Neural crest cell (in vitro differentiated cells): ENCODE measurements around the gene LPP. TPM values are rescaled to one million over a fixed set of nuclear protein-coding genes. Genes with fewer than 3 reads are reported as not detected.

Experiments
- DNase-seq: peaks from one replicate; pipeline ENCODE4 v3.0.0; 2021; ENCODE audit warnings: low read depth, mixed read lengths, low spot score
- H3K27ac Mint-ChIP-seq: one replicate; pipeline ENCODE4 v1.8.0; 2021; ENCODE audit warnings: mild to moderate bottlenecking, mixed read lengths; ENCODE audit not compliant: unreplicated experiment
- H3K27me3 Mint-ChIP-seq: 2 replicates; pipeline ENCODE4 v1.8.0; 2021; ENCODE audit warnings: low read depth, mild to moderate bottlenecking, mixed read lengths
- H3K36me3 Mint-ChIP-seq: 2 replicates; pipeline ENCODE4 v1.8.0; 2021; ENCODE audit warnings: low read depth, mild to moderate bottlenecking, mixed read lengths
- H3K4me1 Mint-ChIP-seq: 2 replicates; pipeline ENCODE4 v1.8.0; 2021; ENCODE audit warnings: mixed read lengths
- H3K4me3 Mint-ChIP-seq: one replicate; pipeline ENCODE4 v1.8.0; 2021; ENCODE audit warnings: mild to moderate bottlenecking, mixed read lengths
- H3K9me3 Mint-ChIP-seq: 2 replicates; pipeline ENCODE4 v1.8.0; 2021; ENCODE audit warnings: mixed read lengths
- CTCF ChIP-seq: fragments of 200-600 bp; sonication (generic); conservative IDR thresholded peaks from 2 replicates; pipeline ENCODE4 v1.5.0; 2021; ENCODE audit warnings: antibody characterized with exemption, mild to moderate bottlenecking
- total RNA-seq: library from RNA; stranded (reverse); gene quantifications from 2 replicates; pipeline ENCODE4 v1.2.1, GENCODE V29; 2021

The LPP gene
- total RNA-seq, 1 donor from 2014 or later = 38.7 TPM

GRCh38 chr3:188659449-188660090 lies 505.6 kb downstream of the LPP start:
- no peak for TF ChIP-seq CTCF
- no peaks in the 10 kb centered on the region for H3K36me3 Mint-ChIP-seq
- no peaks in the 10 kb centered on the region for H3K4me1 Mint-ChIP-seq
- no peak for DNase-seq
- no peaks in the 10 kb centered on the region for H3K9me3 Mint-ChIP-seq
- no peak overlapping the region for H3K4me3 Mint-ChIP-seq
- no peak overlapping the region for H3K27ac Mint-ChIP-seq
- H3K27me3 Mint-ChIP-seq = no peaks in the 10 kb centered on the region

GRCh38 chr3:188660415-188660814 lies 506.5 kb downstream of the LPP start:
- TF ChIP-seq CTCF = no peak
- H3K36me3 Mint-ChIP-seq = no peaks in the 10 kb centered on the region
- no peaks in the 10 kb centered on the region for H3K9me3 Mint-ChIP-seq
- H3K4me1 Mint-ChIP-seq = no peaks in the 10 kb centered on the region
- H3K4me3 Mint-ChIP-seq = no peak overlapping the region
- DNase-seq = no peak
- no peaks in the 10 kb centered on the region for H3K27me3 Mint-ChIP-seq
- no peak overlapping the region for H3K27ac Mint-ChIP-seq

DNA sequence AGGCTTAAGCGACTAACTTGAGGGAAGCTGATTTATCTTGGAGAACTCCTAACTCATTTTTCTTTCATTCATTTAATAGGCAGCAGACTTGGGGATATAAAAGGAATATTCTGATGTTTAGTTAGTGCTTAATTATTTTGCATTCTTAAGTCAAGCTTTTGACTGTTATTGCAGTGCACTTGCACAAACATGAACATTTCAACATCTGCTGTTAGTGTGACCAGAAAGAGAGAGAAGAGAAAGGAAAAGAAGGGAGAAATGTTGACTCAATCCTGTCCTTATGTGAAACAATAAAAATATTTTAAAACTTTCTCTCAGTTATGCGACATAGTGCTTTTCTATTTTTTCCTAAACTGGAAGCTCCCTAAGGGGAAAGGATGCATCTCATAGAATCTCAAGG lies 507.8 kb downstream of the LPP start:
- H3K4me3 Mint-ChIP-seq = no peak overlapping the region

GRCh38 chr3:188662214-188662613 lies 508.3 kb downstream of the LPP start:
- TF ChIP-seq CTCF = no peak
- H3K4me3 Mint-ChIP-seq = no peak overlapping the region
- DNase-seq = no peak
- no peak overlapping the region for H3K27ac Mint-ChIP-seq
- H3K27me3 Mint-ChIP-seq = no peaks in the 10 kb centered on the region
- no peaks in the 10 kb centered on the region for H3K36me3 Mint-ChIP-seq
- no peaks in the 10 kb centered on the region for H3K9me3 Mint-ChIP-seq
- no peaks in the 10 kb centered on the region for H3K4me1 Mint-ChIP-seq

More for the DNA sequence above, 507.8 kb downstream of the LPP start:
- no peak for DNase-seq
- no peak for TF ChIP-seq CTCF
- H3K9me3 Mint-ChIP-seq = no peaks in the 10 kb centered on the region
- no peaks in the 10 kb centered on the region for H3K27me3 Mint-ChIP-seq
- no peaks in the 10 kb centered on the region for H3K4me1 Mint-ChIP-seq
- no peaks in the 10 kb centered on the region for H3K36me3 Mint-ChIP-seq
- no peak overlapping the region for H3K27ac Mint-ChIP-seq

DNA sequence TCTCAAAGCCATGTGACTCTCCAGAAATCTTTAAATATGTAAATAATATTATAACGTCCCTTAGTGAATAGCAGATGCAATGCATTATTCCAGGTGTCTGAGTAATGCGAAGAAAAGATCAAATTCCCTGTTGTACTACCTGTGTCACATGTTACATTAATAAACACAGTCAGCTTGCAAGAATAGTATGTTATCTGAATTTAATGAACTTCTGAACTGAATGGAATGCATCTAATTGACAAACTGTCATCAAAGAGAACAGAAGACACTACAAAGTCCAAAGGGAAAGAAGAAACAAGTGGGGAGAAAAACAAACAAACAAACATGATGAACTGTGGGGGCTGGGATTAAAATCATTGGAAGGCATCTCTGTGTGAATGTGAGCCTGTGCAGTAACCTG lies 508.8 kb downstream of the LPP start:
- no peak for TF ChIP-seq CTCF
- Mint-ChIP-seq H3K4me1 (no peaks in the 10 kb centered on the region), H3K27me3 (no peaks in the 10 kb centered on the region), H3K4me3 (no peak overlapping the region), H3K27ac (no peak overlapping the region), H3K9me3 (no peaks in the 10 kb centered on the region), H3K36me3 (no peaks in the 10 kb centered on the region)
- no peak for DNase-seq
